Fibroblast of gingiva (primary cell): ENCODE data around the gene CRYGA.
"Not testable (repeated sequence)": the region's sequence is repeated elsewhere in the genome, so short reads cannot be mapped to it uniquely, and the experiment has no call there.

ENCODE experiments used
- DNase-seq: peaks from one replicate; pipeline ENCODE4 v3.0.0-alpha.2; 2011; ENCODE audit warnings: low read depth

CRYGA gene

GRCh38 chr2:208125251-208125650 is 38.1 kb downstream of the CRYGA start:
- no peak for DNase-seq

DNA sequence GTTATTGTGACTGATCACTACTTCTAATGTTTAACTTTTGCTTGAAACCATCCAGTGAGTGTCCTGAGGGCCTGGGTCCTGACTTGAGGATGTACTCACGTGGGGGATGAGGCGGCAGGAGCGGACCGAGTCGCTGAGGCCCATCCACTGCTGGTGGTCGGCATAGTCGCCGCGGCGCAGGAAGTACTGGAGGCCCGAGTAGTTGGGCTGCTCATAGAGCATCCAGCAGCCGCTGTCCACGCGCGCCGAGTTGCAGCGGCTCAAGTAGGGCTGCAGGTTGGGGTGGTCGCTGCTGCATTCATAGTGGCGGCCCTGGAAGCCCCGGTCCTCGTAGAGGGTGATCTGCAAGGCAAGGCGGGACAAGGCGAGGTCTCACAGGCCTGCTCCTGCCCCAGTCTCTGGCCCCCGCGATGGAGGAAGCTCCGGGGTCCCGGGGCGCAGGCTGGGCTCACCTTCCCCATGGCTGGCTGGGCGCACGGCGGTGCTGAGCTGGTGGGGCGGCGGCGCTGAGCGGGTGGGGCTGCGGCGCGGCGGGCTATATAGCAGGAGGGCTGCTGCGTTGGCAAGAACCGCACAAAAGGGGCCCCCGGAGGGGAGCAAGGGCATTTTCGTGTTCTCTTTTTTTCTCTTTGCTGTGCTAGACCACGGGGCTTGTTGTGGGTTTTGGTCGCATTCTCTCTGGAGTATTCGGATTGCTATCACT is 39.2 kb downstream of the CRYGA start, which contains the start of gene CRYGD:
Gene CRYGD (minus strand): TSS at position 512 of the 703 bp plus-strand sequence. CDS start 51 bp downstream, at position 461.
- not testable (repeated sequence) for DNase-seq

- DNase-seq = no peak
Measured at GRCh38 chr2:208122248-208122647, 41.1 kb downstream of the CRYGA start.

GRCh38 chr2:208118918-208119317 is 44.5 kb downstream of the CRYGA start:
- no peak for DNase-seq

DNA sequence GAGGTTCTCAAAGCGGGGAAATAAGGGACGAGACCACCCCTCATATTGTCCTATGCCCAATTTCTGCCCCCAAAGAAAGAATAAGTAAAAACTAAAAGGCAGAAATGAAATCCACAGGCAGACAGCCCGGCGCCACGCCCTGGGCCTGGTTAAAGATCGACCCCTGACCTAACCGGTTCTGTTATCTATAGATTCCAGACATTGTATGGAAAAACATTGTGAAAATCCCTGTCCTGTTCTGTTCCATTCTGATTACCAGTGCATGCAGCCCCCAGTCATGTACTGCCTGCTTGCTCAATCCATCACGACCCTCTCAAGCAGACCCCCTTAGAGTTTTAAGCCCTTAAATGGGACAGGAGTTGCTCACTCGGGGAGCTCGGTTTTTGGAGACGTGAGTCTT is 46.0 kb downstream of the CRYGA start:
- not testable (repeated sequence) for DNase-seq

DNA sequence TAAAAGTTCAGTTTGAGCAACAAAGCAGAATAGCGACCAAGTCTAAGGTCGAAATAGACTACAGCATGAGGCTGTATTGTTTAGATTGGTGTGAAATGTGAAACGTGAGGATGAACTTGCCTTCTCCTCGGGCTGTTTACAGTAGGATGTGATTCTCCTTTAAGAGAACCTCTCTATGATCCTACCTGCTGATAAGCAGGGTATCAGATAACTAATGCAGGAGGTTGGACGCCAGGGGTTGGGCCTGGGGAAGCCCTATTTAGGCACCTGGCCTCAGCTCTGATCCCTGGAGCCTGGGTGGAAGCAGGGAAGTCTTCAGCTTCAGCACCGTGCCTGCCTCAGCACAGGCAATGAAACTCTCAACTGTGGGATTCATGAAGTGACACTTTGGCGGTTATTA is 50.4 kb downstream of the CRYGA start:
- DNase-seq = no peak

DNA sequence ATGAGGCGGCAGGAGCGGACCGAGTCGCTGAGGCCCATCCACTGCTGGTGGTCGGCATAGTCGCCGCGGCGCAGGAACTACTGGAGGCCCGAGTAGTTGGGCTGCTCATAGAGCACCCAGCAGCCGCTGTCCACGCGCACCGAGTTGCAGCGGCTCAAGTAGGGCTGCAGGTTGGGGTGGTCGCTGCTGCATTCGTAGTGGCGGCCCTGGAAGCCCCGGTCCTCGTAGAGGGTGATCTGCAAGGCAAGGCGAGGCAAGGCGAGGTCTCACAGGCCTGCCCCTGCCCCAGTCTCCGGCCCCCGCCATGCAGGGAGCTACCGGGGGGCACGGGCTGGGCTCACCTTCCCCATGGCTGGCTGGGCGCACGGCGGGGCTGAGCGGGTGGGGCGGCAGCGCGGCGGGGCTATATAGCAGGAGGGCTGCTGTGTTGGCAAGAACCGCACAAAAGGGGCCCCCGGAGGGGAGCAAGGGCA is 51.1 kb downstream of the CRYGA start:
- not testable (repeated sequence) for DNase-seq
